Measurements from ENCODE around the gene ALS2. TPM values are rescaled to one million over a fixed set of nuclear protein-coding genes. Genes with fewer than 3 reads are reported as not detected.

The ALS2 gene
- total RNA-seq, 1 experiment from 2014 or later: 47.5 TPM

- Histone ChIP-seq H3K9me3 (ENCODE audit: control insufficient read depth, insufficient read depth, low read depth, low read length) (no peaks in the 10 kb centered on the region), H3K27me3 (ENCODE audit: control insufficient read depth, insufficient read depth, low read length) (no peaks in the 10 kb centered on the region), H3K27ac (ENCODE audit: low read length) (no peak overlapping the region), H3K4me1 (ENCODE audit: control insufficient read depth, insufficient read depth, low read length) (no peaks in the 10 kb centered on the region), H3K36me3 (ENCODE audit: control insufficient read depth, insufficient read depth, low read length) (no peaks in the 10 kb centered on the region), H3K4me3 (ENCODE audit: low read depth in 2 of 2, low read length in 2 of 2) (no peak overlapping the region)
- no peak for TF ChIP-seq TCF7L2 (IDR thresholded peaks at IDR 0.05; ENCODE audit: low read depth, low read length)
- TF ChIP-seq CTCF (IDR thresholded peaks at IDR 0.05): no peak
- TF ChIP-seq SIN3A (IDR thresholded peaks at IDR 0.05; ENCODE audit: borderline replicate concordance, insufficient read depth, low read depth, low read length): no peak
- TF ChIP-seq, protein P1, sequence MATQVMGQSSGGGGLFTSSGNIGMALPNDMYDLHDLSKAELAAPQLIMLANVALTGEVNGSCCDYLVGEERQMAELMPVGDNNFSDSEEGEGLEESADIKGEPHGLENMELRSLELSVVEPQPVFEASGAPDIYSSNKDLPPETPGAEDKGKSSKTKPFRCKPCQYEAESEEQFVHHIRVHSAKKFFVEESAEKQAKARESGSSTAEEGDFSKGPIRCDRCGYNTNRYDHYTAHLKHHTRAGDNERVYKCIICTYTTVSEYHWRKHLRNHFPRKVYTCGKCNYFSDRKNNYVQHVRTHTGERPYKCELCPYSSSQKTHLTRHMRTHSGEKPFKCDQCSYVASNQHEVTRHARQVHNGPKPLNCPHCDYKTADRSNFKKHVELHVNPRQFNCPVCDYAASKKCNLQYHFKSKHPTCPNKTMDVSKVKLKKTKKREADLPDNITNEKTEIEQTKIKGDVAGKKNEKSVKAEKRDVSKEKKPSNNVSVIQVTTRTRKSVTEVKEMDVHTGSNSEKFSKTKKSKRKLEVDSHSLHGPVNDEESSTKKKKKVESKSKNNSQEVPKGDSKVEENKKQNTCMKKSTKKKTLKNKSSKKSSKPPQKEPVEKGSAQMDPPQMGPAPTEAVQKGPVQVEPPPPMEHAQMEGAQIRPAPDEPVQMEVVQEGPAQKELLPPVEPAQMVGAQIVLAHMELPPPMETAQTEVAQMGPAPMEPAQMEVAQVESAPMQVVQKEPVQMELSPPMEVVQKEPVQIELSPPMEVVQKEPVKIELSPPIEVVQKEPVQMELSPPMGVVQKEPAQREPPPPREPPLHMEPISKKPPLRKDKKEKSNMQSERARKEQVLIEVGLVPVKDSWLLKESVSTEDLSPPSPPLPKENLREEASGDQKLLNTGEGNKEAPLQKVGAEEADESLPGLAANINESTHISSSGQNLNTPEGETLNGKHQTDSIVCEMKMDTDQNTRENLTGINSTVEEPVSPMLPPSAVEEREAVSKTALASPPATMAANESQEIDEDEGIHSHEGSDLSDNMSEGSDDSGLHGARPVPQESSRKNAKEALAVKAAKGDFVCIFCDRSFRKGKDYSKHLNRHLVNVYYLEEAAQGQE (IDR thresholded peaks at IDR 0.05; ENCODE audit: insufficient read depth in 1 of 2, low read depth in 2 of 2, low read length in 1 of 2): no peak
- no peak for DNase-seq (ENCODE audit: low read depth, low spot score)
- POLR2A ChIA-PET: interaction anchor here (0.6 to 1.0 kb wide), 2 partner anchors 15 to 954 kb away, joined by 4 to 5 read pairs; no protein-coding TSS in a partner anchor
- no TSS peak for BruUV-seq (replicated peaks)
- in situ Hi-C loops (cut with HindIII; ENCODE audit: low pct_unique_long_range_greater_than_20kb, low sequenced_read_pairs): no loop called here
- CTCF ChIA-PET: no interaction called here
- ATAC-seq: no peak
- intact Hi-C loops (cut with micrococcal nuclease; ENCODE audit: unreplicated experiment): no loop called here
Observed at GRCh38 chr2:201668402-201668910, 112.3 kb downstream of the ALS2 start.

- Histone ChIP-seq H3K9me3 (ENCODE audit: control insufficient read depth, insufficient read depth, low read depth, low read length) (no peaks in the 10 kb centered on the region), H3K27me3 (ENCODE audit: control insufficient read depth, insufficient read depth, low read length) (no peaks in the 10 kb centered on the region), H3K4me3 (ENCODE audit: low read depth in 2 of 2, low read length in 2 of 2) (no peak overlapping the region), H3K36me3 (ENCODE audit: control insufficient read depth, insufficient read depth, low read length) (no peaks in the 10 kb centered on the region), H3K4me1 (ENCODE audit: control insufficient read depth, insufficient read depth, low read length) (no peaks in the 10 kb centered on the region), H3K27ac (ENCODE audit: low read length) (no peak overlapping the region)
- ChIA-PET CTCF (no interaction called here), POLR2A (interaction anchor here (0.6 kb wide), 1 partner anchor 230 kb away, joined by 6 read pairs; no protein-coding TSS in a partner anchor)
- in situ Hi-C loops (cut with HindIII; ENCODE audit: low pct_unique_long_range_greater_than_20kb, low sequenced_read_pairs) (no loop called here), intact Hi-C loops (cut with micrococcal nuclease; ENCODE audit: unreplicated experiment) (no loop called here)
- TF ChIP-seq SIN3A (IDR thresholded peaks at IDR 0.05; ENCODE audit: borderline replicate concordance, insufficient read depth, low read depth, low read length) (no peak), POLR2AphosphoS5 (IDR thresholded peaks at IDR 0.05; ENCODE audit: low read depth, low read length) (no peak), TCF7L2 (IDR thresholded peaks at IDR 0.05; ENCODE audit: low read depth, low read length) (no peak), CTCF (IDR thresholded peaks at IDR 0.05) (no peak)
- TF ChIP-seq, protein P1 (IDR thresholded peaks at IDR 0.05; ENCODE audit: insufficient read depth in 1 of 2, low read depth in 2 of 2, low read length in 1 of 2): no peak
- DNase-seq (ENCODE audit: low read depth, low spot score) (no peak), ATAC-seq (no peak)
- no TSS peak for BruUV-seq (replicated peaks)
Observed at GRCh38 chr2:201664334-201664733, 116.4 kb downstream of the ALS2 start.

All from Panc1 (cell line).